B cell (primary cell): ENCODE results near the gene GFI1.

Experiments used
- EZH2 ChIP-seq: IDR thresholded peaks from 2 replicates; pipeline ENCODE4 v1.6.1; 2012; ENCODE audit warnings: borderline replicate concordance, low read depth, mild to moderate bottlenecking, moderate library complexity, low read length; ENCODE audit not compliant: insufficient read depth, poor library complexity, severe bottlenecking
- TF ChIP-seq, protein P1 (sequence below): fragments of 200-600 bp; IDR thresholded peaks from one replicate; pipeline ENCODE4 v1.8.0; 2022; ENCODE audit warnings: antibody characterized with exemption, mild to moderate bottlenecking

DNA sequence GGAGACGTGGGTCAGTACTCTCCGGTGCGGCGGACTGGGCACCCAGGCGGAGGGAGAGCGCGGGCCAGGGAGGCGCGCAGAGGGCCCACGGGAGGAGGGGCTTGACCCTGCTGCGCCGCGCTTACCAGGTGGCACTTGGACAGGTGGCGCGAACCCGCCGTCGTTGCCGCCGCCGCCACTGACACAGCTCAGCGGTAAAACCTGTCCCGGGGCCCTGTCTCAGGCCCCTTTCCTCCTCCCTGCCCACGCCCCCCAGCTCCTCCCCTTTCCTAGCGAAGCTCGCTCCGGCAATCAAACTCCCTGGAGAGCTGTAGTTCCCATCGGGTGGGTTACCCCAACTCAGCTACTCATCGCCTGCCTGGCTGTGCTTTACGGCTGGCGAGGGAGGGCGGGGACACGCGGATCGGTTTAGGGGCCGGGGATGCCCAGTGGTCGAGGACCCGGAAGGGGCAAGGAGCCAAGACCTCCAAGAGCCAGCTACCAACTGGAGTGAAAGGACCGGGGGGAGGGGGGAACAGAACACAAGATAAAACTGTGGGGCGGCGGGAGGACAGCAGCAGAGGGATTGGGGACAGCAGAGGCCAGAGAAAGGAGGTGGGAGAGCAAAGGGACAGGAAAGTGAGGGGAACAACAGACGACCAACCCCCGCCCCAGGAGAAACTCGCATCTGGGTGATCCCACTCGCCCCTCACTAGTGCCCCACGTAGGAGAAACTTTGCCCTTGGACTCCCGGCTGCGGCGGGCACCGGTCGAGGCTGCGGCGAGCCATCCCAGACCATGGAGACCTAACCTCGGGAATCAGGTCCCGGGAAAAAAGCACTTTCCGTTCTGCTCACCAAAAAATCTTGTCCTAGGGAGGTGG lies 2.9 kb downstream of the GFI1 start:
- TF ChIP-seq, protein P1, sequence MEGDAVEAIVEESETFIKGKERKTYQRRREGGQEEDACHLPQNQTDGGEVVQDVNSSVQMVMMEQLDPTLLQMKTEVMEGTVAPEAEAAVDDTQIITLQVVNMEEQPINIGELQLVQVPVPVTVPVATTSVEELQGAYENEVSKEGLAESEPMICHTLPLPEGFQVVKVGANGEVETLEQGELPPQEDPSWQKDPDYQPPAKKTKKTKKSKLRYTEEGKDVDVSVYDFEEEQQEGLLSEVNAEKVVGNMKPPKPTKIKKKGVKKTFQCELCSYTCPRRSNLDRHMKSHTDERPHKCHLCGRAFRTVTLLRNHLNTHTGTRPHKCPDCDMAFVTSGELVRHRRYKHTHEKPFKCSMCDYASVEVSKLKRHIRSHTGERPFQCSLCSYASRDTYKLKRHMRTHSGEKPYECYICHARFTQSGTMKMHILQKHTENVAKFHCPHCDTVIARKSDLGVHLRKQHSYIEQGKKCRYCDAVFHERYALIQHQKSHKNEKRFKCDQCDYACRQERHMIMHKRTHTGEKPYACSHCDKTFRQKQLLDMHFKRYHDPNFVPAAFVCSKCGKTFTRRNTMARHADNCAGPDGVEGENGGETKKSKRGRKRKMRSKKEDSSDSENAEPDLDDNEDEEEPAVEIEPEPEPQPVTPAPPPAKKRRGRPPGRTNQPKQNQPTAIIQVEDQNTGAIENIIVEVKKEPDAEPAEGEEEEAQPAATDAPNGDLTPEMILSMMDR = no peak
- no peak for TF ChIP-seq EZH2
